ENCODE data around the gene HOXA3.

The HOXA3 gene

DNA sequence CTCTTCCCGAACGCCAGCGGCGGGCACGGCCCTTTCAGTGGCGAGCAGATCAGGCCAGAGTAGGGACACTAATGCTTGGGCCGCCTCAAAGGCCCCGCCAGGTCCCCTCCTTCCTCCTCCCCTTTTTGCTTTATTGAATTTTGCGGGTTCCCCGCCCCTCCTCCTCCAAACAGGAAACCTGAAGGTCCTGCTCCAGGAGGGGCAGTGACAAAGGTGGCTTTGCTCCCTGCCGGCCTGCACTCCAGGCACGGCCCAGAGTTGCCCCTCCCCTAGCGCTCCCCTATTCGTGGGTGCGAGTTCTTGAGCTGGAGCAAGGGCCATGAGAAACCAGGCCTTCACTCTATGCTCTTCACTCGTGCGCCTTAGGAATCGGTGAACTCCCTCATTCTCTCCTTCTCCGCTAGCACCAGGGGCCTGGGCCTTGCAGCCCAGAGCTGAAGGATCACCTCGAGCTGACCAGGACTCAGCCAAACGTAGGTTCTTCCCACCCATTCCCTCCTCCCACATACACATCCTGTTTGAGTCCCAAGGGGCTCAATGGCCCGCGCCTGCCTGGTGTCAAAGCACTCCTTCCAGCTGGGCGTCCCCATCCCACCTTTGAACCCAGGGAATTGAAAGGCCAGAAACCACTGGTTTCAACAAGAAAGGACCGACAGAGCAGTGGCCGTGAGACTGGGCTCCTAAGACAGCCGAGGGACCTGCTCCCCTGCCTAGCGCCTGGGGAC, 4.2 kb downstream of the HOXA3 start:
- peak overlapping the region; percentile 47 for H3K27ac ChIP-seq

DNA sequence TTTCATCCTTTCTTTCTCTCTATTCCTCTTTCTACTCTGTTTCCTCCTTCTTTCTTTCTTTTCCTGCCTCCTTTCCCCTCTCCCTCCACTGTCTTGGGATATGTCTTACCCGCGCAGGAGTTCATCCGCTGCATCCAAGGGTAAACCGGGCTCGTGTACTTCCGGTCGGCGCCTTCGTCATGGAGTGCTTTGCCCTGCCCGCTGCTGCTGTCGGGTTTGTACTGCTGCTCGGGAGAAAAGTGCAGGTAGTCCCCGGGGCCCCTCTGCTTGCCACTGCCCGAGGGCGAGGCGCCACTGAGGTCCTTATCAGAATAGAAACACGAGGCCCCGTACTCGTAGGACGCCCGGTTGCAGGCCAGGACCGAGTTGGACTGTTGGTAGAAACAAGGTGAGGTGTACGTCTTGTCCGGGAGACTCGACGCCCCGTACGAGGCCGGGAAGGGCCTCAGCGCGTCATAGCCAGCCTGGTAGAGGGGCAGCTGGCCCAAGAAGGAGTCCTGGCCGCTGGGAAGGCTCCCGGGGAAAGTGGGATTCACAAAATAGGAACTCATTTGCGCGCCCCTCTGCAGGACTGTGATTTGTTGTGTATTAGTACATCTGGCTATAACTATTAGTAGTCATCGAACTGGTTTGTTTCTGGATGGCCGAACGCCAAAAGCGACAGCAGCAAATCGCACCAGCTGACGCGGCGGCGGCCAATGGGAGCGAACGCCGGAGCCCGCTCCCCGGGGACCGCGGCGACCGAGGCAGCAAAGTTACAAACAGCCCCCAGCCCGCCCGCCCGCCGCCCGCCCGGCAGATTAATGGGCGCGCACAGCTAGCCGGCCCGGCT, 5.0 kb downstream of the HOXA3 start, which contains the start of gene HOXA6:
Gene HOXA6, minus strand, starts transcription at position 576 of the 832 bp plus-strand sequence. Its CDS starts 25 bp downstream, at position 551.
- H3K27ac ChIP-seq: peak within 1 kb of the TSS; percentile 47
- no peak for TF ChIP-seq ZFX (IDR thresholded peaks at IDR 0.05)
- TF ChIP-seq, protein P1, sequence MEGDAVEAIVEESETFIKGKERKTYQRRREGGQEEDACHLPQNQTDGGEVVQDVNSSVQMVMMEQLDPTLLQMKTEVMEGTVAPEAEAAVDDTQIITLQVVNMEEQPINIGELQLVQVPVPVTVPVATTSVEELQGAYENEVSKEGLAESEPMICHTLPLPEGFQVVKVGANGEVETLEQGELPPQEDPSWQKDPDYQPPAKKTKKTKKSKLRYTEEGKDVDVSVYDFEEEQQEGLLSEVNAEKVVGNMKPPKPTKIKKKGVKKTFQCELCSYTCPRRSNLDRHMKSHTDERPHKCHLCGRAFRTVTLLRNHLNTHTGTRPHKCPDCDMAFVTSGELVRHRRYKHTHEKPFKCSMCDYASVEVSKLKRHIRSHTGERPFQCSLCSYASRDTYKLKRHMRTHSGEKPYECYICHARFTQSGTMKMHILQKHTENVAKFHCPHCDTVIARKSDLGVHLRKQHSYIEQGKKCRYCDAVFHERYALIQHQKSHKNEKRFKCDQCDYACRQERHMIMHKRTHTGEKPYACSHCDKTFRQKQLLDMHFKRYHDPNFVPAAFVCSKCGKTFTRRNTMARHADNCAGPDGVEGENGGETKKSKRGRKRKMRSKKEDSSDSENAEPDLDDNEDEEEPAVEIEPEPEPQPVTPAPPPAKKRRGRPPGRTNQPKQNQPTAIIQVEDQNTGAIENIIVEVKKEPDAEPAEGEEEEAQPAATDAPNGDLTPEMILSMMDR (conservative IDR thresholded peaks at IDR 0.05): no peak

More for the DNA sequence above, 4.2 kb downstream of the HOXA3 start:
- TF ChIP-seq ZFX (IDR thresholded peaks at IDR 0.05): no peak

DNA sequence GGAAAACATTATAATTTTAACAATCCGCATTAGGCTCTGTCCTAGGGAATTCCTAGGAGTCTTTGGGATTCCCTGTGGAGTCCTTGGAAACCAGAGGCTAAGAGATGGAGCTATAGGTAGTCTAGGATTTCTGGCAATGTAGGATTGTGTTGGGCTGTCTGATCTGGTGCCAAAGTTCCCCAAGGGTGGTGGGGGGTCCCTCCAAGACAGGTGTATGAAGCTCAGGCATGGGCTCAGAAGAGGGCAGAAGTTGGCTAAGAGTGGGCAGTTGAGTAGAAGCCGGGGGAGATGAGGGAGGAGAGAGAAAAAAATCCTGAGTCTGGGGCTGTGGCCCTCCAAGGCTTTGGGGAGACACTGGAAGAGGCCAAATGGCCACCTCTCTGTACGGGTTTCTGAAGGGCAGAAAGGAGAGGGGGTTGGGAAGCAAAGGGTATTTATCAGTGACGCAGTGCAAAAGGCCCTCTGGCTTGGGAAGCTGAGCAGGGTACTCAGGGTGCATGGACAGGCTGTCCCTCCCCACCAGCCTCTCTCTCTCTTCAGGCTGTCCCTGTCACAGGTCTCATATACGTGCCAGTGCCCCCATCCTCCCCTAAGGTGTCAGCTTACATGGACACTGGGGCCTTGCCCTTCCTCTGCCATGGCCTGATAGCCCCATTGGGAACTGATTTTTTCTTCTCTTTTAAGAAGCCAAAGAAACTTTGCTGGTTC, 5.7 kb downstream of the HOXA3 start:
- no peak overlapping the region for H3K27ac ChIP-seq
- TF ChIP-seq, protein P1 (conservative IDR thresholded peaks at IDR 0.05): no peak
- no peak for TF ChIP-seq ZFX (IDR thresholded peaks at IDR 0.05)

DNA sequence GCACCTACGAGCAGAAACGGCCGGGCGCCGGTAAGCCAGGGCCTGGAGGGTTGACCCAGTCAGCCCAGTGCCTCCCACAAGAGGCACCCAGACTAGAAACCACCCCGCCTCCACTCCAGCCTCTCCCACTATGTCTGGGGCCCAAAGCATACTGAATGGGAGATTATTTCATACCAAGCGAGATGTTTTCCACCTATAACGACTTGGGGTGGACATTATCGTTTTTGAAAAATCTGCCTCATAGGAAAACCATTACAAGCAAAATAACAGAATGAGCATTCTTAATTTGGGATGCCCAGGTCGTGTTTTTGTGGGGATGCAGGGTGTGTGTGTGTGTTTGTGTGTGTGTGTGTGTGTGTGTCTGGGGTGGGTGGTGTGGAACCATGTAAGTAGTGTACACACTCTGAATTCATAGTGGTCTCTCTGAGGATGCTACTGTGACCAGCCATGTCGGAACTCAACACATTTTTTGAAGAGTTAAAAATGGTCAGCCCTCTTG, 6.4 kb downstream of the HOXA3 start:
- TF ChIP-seq, protein P1 (conservative IDR thresholded peaks at IDR 0.05): no peak
- TF ChIP-seq ZFX (IDR thresholded peaks at IDR 0.05): no peak
- H3K27ac ChIP-seq: no peak overlapping the region

DNA sequence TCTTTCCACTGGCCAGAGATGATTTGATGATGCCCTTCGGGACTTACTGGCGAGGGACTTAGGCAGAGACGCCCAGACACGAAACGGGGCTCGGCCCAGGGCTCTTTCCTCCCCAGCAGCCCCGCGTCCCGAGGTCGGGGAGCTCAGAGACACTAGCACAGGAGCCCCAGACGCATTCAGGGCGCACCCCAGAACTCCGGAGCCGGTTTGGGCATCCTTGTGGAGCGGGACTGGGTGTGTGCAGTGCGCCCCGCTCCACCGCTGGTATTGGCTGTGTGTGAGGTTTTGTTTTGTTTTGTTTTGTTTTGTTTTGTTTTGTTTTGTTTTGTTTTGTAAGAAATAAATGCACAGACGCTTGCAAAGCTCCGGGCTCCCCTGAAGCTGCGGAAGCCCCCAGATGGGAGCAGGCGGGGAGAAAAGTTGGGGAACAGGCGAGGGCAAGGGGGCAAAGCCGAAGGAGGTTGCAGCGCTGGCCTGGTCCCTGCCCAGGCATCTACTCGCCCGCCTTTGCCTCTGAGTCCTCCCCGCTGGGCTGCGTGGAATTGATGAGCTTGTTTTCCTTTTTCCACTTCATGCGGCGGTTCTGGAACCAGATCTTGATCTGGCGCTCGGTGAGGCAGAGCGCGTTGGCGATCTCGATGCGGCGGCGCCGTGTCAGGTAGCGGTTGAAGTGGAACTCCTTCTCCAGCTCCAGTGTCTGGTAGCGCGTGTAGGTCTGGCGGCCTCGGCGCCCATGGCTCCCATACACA, 7.0 kb downstream of the HOXA3 start:
- TF ChIP-seq, protein P1 (conservative IDR thresholded peaks at IDR 0.05): no peak
- no peak for TF ChIP-seq ZFX (IDR thresholded peaks at IDR 0.05)
- H3K27ac ChIP-seq: no peak overlapping the region

DNA sequence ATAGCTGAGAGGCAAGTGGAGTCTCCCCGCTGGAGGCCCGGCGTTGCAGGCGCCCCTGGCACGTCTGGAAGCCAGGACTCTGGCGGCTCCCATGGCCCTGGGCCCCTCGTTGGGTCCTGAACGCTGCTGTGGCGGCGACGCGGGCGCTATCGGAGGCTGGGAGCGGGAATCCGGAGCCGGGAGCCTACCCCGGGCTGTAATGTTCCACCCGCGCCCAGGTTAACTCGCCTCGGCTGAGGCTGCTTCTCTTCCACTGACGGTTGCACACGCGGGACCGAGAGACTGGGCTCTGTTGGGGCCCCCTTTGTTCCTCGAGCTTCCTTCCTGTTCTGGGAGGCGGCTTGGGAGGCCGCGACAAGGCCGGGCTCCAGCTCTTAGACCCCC, 7.6 kb downstream of the HOXA3 start:
- no peak overlapping the region for H3K27ac ChIP-seq
- TF ChIP-seq, protein P1 (conservative IDR thresholded peaks at IDR 0.05): no peak
- no peak for TF ChIP-seq ZFX (IDR thresholded peaks at IDR 0.05)
